ENCODE measurements around the gene SND1.

SND1 gene

DNA sequence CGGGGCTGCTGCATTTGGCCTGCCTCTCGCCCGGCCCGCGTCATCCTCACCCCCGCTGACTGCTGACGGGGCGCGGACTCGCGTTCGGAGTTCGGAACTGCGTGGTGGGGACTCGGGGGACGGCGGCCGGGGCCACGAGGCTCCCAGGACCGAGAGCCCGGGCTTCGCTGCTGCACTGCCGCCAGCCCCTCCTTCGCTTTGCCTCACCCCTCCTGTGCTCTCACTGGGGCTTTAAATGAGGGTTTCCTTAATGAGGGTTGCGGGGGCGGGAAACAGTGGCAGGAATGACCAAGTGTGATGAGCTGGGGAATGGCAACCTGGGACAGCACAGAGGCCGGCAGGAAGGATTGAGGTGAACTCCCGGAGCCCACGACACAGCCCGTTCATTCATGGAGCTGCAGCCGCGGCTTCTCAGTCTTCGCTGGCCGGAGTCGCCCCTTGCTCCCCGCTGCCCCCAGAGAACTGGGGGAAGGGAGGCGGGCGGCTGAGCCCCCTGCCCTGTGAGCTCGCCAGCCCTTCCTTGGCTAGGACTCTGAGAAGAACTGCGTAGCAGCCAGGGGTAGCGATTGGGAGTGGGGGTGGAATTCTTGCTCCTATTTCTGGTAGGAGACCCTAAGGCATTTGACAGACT lies 380.7 kb downstream of the SND1 start:
- H3K79me2 ChIP-seq (ENCODE audit: low read length), result peaks cover 66% of the 10 kb centered on the region

DNA sequence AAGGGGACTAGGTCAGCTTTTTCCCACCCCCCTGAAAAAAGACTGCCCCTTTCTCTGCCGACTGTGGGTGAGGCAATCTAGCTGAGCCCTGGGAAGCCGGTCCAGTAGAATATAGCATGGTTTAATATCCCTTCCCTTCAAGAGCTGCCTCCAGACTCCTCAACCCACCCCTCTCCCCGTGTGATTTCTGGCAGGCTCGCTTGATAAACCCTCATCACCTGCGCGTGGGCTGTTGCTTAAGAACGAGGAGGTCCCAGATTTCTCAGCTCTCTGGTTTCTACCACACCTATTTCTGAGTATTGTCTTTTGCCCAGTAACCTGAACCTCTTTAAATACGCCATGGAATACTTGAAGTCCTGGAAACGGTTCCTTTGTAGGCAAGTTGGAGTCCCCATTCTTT lies 381.3 kb downstream of the SND1 start:
- DNase-seq, result no peak
- H3F3A ChIP-seq (ENCODE audit: insufficient read depth, low read length), result peaks cover 46% of the 10 kb centered on the region
- peaks cover 67% of the 10 kb centered on the region for H3K79me2 ChIP-seq (ENCODE audit: low read length)
- no peaks in the 10 kb centered on the region for H3K9me3 ChIP-seq (replicated peaks; ENCODE audit: insufficient read depth, low read length)
- no peak overlapping the region for H3K4me2 ChIP-seq (ENCODE audit: low read depth, low read length)
- H3K9ac ChIP-seq (ENCODE audit: low read length), result no peak overlapping the region
- H3K4me1 ChIP-seq (ENCODE audit: low read length), result peaks cover 52% of the 10 kb centered on the region
- no peak overlapping the region for H2AFZ ChIP-seq (ENCODE audit: low read length)
- H3K4me3 ChIP-seq (ENCODE audit: low read length), result no peak overlapping the region
- H3K27me3 ChIP-seq (replicated peaks; ENCODE audit: insufficient read depth, low read length), result no peaks in the 10 kb centered on the region
- TF ChIP-seq EZH2phosphoT487 (IDR thresholded peaks at IDR 0.05; ENCODE audit: low read length), result no peak
- peaks cover 10% of the 10 kb centered on the region; the same call in 1 of the 2 replicates for H4K20me1 ChIP-seq (ENCODE audit: insufficient read depth, low read length)
- H3K36me3 ChIP-seq (replicated peaks; ENCODE audit: insufficient read depth, low read length), result no peaks in the 10 kb centered on the region; the same call in 1 of the 2 replicates
- H3K9me2 ChIP-seq (replicated peaks; ENCODE audit: insufficient read depth, low read length), result no peaks in the 10 kb centered on the region
- no peak overlapping the region for H3K27ac ChIP-seq (ENCODE audit: low read length)

More for the DNA sequence above, 380.7 kb downstream of the SND1 start:
- Histone ChIP-seq H3K9me2 (replicated peaks; ENCODE audit: insufficient read depth, low read length) (no peaks in the 10 kb centered on the region), H3F3A (ENCODE audit: insufficient read depth, low read length) (peaks cover 41% of the 10 kb centered on the region), H3K4me3 (ENCODE audit: low read length) (no peak overlapping the region), H3K27me3 (replicated peaks; ENCODE audit: insufficient read depth, low read length) (no peaks in the 10 kb centered on the region), H3K4me1 (ENCODE audit: low read length) (peaks cover 46% of the 10 kb centered on the region), H3K4me2 (ENCODE audit: low read depth, low read length) (no peak overlapping the region), H2AFZ (ENCODE audit: low read length) (no peak overlapping the region), H3K9ac (ENCODE audit: low read length) (no peak overlapping the region), H3K27ac (ENCODE audit: low read length) (no peak overlapping the region), H3K36me3 (replicated peaks; ENCODE audit: insufficient read depth, low read length) (no peaks in the 10 kb centered on the region; the same call in 1 of the 2 replicates), H3K9me3 (replicated peaks; ENCODE audit: insufficient read depth, low read length) (no peaks in the 10 kb centered on the region), H4K20me1 (ENCODE audit: insufficient read depth, low read length) (peaks cover 7% of the 10 kb centered on the region; the same call in 1 of the 2 replicates)
- TF ChIP-seq EZH2 (optimal IDR thresholded peaks at IDR 0.05; ENCODE audit: low read depth, low read length) (no peak), EZH2phosphoT487 (IDR thresholded peaks at IDR 0.05; ENCODE audit: low read length) (no peak)
- TF ChIP-seq, protein P1, sequence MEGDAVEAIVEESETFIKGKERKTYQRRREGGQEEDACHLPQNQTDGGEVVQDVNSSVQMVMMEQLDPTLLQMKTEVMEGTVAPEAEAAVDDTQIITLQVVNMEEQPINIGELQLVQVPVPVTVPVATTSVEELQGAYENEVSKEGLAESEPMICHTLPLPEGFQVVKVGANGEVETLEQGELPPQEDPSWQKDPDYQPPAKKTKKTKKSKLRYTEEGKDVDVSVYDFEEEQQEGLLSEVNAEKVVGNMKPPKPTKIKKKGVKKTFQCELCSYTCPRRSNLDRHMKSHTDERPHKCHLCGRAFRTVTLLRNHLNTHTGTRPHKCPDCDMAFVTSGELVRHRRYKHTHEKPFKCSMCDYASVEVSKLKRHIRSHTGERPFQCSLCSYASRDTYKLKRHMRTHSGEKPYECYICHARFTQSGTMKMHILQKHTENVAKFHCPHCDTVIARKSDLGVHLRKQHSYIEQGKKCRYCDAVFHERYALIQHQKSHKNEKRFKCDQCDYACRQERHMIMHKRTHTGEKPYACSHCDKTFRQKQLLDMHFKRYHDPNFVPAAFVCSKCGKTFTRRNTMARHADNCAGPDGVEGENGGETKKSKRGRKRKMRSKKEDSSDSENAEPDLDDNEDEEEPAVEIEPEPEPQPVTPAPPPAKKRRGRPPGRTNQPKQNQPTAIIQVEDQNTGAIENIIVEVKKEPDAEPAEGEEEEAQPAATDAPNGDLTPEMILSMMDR (IDR thresholded peaks at IDR 0.05; ENCODE audit: low read length), result no peak
- DNase-seq, result no peak

DNA sequence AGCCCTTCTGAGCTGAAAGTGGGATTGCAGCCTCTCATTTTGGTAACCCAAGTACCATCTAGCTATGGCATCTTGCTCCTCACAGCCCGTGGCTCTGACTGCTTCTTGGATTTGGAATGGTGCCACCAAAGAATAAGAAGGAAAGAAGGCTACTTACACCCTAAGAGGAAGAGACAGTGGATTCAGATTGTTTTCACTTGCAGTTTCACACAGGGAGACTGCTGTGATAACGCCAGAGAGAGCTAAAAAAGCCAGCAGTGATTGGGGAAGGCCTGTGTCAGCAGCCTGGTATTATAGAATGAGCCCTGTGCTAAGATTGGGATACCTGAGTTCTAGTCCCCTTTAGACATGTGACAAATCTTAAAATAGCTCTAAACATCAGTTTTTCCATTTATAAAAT lies 382.8 kb downstream of the SND1 start:
- peak; percentile 57 for DNase-seq
- Histone ChIP-seq H3K4me1 (ENCODE audit: low read length) (peaks cover 60% of the 10 kb centered on the region), H3K4me2 (ENCODE audit: low read depth, low read length) (peak overlapping the region; percentile 31; the same call in 1 of the 2 replicates), H2AFZ (ENCODE audit: low read length) (no peak overlapping the region), H3K9ac (ENCODE audit: low read length) (no peak overlapping the region), H3K27ac (ENCODE audit: low read length) (peak overlapping the region; percentile 26; the same call in 1 of the 2 replicates), H3K36me3 (replicated peaks; ENCODE audit: insufficient read depth, low read length) (no peaks in the 10 kb centered on the region), H3K79me2 (ENCODE audit: low read length) (peaks cover 68% of the 10 kb centered on the region), H3K27me3 (replicated peaks; ENCODE audit: insufficient read depth, low read length) (no peaks in the 10 kb centered on the region), H3K9me2 (replicated peaks; ENCODE audit: insufficient read depth, low read length) (no peaks in the 10 kb centered on the region), H3K9me3 (replicated peaks; ENCODE audit: insufficient read depth, low read length) (no peaks in the 10 kb centered on the region), H4K20me1 (ENCODE audit: insufficient read depth, low read length) (peaks cover 17% of the 10 kb centered on the region; the same call in 1 of the 2 replicates), H3K4me3 (ENCODE audit: low read length) (no peak overlapping the region), H3F3A (ENCODE audit: insufficient read depth, low read length) (peaks cover 47% of the 10 kb centered on the region)
- TF ChIP-seq, protein P1 (IDR thresholded peaks at IDR 0.05; ENCODE audit: low read length), result no peak
- TF ChIP-seq EZH2phosphoT487 (IDR thresholded peaks at IDR 0.05; ENCODE audit: low read length), result no peak
- no peak for TF ChIP-seq EZH2 (optimal IDR thresholded peaks at IDR 0.05; ENCODE audit: low read depth, low read length)

DNA sequence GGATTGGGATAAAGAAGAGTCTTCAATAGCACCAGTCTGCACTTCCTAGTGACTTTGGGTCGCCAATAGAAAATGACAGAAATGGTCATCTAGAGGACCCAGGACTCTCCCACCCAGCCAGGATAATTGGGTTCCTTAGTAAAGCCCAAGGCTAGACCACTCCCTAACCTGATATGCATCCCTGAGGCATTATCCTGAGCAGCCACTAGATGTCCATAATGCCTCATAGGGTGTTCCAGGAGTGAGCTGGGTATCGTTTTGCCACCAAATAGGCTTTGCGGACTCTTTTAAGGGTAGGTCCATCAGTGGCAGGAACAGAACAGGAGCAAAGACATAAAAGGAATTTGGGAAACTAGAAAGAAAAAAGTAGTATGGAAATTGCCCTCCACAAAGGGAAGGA lies 383.7 kb downstream of the SND1 start:
- H3K4me3 ChIP-seq (ENCODE audit: low read length), result no peak overlapping the region
- H3K4me1 ChIP-seq (ENCODE audit: low read length), result peaks cover 60% of the 10 kb centered on the region
- no peaks in the 10 kb centered on the region for H3K36me3 ChIP-seq (replicated peaks; ENCODE audit: insufficient read depth, low read length)
- no peaks in the 10 kb centered on the region for H3K9me2 ChIP-seq (replicated peaks; ENCODE audit: insufficient read depth, low read length)
- H3K27me3 ChIP-seq (replicated peaks; ENCODE audit: insufficient read depth, low read length), result no peaks in the 10 kb centered on the region
- no peak for TF ChIP-seq EZH2phosphoT487 (IDR thresholded peaks at IDR 0.05; ENCODE audit: low read length)
- TF ChIP-seq, protein P1 (IDR thresholded peaks at IDR 0.05; ENCODE audit: low read length), result peak; percentile 50
- TF ChIP-seq EZH2 (optimal IDR thresholded peaks at IDR 0.05; ENCODE audit: low read depth, low read length), result no peak
- no peak overlapping the region for H2AFZ ChIP-seq (ENCODE audit: low read length)
- peak overlapping the region; percentile 40 for H3K4me2 ChIP-seq (ENCODE audit: low read depth, low read length)
- peaks cover 17% of the 10 kb centered on the region; the same call in 1 of the 2 replicates for H4K20me1 ChIP-seq (ENCODE audit: insufficient read depth, low read length)
- H3K9ac ChIP-seq (ENCODE audit: low read length), result no peak overlapping the region
- H3K79me2 ChIP-seq (ENCODE audit: low read length), result peaks cover 67% of the 10 kb centered on the region
- no peak overlapping the region; the same call in 1 of the 2 replicates for H3K27ac ChIP-seq (ENCODE audit: low read length)
- H3F3A ChIP-seq (ENCODE audit: insufficient read depth, low read length), result peaks cover 47% of the 10 kb centered on the region
- peak; percentile 31 for DNase-seq
- H3K9me3 ChIP-seq (replicated peaks; ENCODE audit: insufficient read depth, low read length), result no peaks in the 10 kb centered on the region

Measured in MM.1S (cell line).